ENCODE results near the gene CCDC78. TPM values are rescaled to one million over a fixed set of nuclear protein-coding genes. Genes with fewer than 3 reads are reported as not detected.

The CCDC78 gene
- total and polyA plus RNA-seq, 2 donors, result 0.49 to 0.74 TPM

DNA sequence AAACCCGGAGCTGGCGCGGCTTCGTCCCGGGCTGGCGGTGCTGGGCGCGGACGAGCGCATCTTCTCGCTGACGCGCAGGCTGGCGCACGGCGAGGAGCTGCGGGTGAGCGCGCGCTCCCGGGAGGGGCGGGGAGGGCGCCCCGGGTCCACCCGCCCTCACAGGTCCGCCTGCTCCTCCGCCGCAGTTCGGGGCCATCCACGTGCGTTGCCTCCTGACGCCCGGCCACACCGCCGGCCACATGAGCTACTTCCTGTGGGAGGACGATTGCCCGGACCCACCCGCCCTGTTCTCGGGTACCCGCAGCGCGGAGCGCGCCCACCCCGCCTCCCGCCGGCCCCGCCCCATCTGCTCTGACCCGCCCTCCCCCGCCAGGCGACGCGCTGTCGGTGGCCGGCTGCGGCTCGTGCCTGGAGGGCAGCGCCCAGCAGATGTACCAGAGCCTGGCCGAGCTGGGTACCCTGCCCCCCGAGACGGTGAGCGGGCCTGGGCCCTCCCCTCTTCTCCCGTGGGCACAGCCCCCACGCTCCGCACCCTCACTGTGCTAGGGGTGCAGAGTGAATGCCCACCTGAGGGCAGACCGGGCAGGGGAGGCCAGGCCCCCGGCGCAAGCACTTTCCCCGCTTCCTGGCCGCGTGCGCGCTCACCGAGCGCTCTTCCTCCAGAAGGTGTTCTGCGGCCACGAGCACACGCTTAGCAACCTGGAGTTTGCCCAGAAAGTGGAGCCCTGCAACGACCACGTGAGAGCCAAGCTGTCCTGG lies 2.1 kb upstream of the CCDC78 start:
- no peak for DNase-seq (ENCODE audit: extremely low spot score)
- 1% methylated on average over 80 of the region's 80 CpGs for WGBS
- Histone ChIP-seq H3K4me1 (ENCODE audit: insufficient read depth) (no peaks in the 10 kb centered on the region), H3K27ac (ENCODE audit: low read depth) (no peak overlapping the region), H3K36me3 (ENCODE audit: insufficient read depth) (no peaks in the 10 kb centered on the region), H3K4me3 (ENCODE audit: low read depth, low read length) (peak overlapping the region; percentile 45)

- WGBS, result under 1% methylated on average over 61 of the region's 61 CpGs
- H3K27ac ChIP-seq (ENCODE audit: low read depth), result peak overlapping the region; percentile 12
- H3K4me1 ChIP-seq (ENCODE audit: insufficient read depth), result no peaks in the 10 kb centered on the region
- peak overlapping the region; percentile 45 for H3K4me3 ChIP-seq (ENCODE audit: low read depth, low read length)
- DNase-seq (ENCODE audit: extremely low spot score), result no peak
- no peaks in the 10 kb centered on the region for H3K36me3 ChIP-seq (ENCODE audit: insufficient read depth)
Observed at GRCh38 chr16:727291-727977, 1.2 kb upstream of the CCDC78 start.

GRCh38 chr16:726188-726437 lies 130 bp downstream of the CCDC78 start:
- no peaks in the 10 kb centered on the region for H3K4me1 ChIP-seq (ENCODE audit: insufficient read depth)
- H3K36me3 ChIP-seq (ENCODE audit: insufficient read depth), result no peaks in the 10 kb centered on the region
- WGBS, result 14% methylated on average over 9 of the region's 9 CpGs
- no peak overlapping the region for H3K27ac ChIP-seq (ENCODE audit: low read depth)
- DNase-seq (ENCODE audit: extremely low spot score), result no peak
- H3K4me3 ChIP-seq (ENCODE audit: low read depth, low read length), result no peak overlapping the region

DNA sequence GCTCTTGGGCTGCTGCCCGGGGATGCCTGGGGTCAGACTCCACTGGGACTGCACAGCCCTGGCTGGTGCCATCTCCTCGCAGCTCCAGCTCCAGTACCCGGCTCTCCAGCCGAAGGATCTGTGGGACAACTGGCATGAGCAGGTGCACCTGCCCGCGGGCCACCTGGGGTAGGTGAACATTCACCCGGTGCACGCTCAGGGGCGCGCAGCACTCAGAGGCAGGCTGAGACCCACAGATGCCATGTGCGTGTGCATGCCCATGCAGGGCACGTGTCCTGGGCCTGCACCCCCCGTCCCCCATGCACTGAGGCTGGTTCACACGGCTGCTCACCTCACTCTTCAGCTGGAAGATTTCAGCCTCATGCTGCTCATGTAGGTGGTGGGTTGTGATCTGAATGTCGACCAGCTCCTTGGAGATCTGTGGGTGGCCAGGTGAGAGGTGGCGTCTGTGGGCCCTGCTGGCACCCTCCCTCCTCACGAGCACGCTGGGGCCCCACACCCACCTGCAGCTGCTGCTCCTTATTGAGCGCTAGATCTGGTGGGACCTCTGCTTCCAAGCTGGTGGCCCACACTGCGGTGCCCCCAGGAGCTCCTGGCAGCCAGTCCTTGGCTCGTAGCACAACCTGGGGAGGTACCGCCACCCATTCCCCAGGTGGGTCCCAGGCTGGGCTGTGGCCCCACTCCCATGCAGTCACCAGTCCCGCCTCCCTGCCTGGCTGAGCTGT lies 618 bp downstream of the CCDC78 start:
- Histone ChIP-seq H3K4me1 (ENCODE audit: insufficient read depth) (no peaks in the 10 kb centered on the region), H3K36me3 (ENCODE audit: insufficient read depth) (no peaks in the 10 kb centered on the region), H3K4me3 (ENCODE audit: low read depth, low read length) (no peak overlapping the region), H3K27ac (ENCODE audit: low read depth) (no peak overlapping the region)
- 78% methylated on average over 23 of the region's 23 CpGs for WGBS
- no peak for DNase-seq (ENCODE audit: extremely low spot score)

- no peaks in the 10 kb centered on the region for H3K4me1 ChIP-seq (ENCODE audit: insufficient read depth)
- H3K27ac ChIP-seq (ENCODE audit: low read depth), result no peak overlapping the region
- H3K36me3 ChIP-seq (ENCODE audit: insufficient read depth), result no peaks in the 10 kb centered on the region
- no peak overlapping the region for H3K4me3 ChIP-seq (ENCODE audit: low read depth, low read length)
- WGBS, result 83% methylated on average over 7 of the region's 7 CpGs
- DNase-seq (ENCODE audit: extremely low spot score), result no peak
Observed at GRCh38 chr16:725041-725376, 1.2 kb downstream of the CCDC78 start.

DNA sequence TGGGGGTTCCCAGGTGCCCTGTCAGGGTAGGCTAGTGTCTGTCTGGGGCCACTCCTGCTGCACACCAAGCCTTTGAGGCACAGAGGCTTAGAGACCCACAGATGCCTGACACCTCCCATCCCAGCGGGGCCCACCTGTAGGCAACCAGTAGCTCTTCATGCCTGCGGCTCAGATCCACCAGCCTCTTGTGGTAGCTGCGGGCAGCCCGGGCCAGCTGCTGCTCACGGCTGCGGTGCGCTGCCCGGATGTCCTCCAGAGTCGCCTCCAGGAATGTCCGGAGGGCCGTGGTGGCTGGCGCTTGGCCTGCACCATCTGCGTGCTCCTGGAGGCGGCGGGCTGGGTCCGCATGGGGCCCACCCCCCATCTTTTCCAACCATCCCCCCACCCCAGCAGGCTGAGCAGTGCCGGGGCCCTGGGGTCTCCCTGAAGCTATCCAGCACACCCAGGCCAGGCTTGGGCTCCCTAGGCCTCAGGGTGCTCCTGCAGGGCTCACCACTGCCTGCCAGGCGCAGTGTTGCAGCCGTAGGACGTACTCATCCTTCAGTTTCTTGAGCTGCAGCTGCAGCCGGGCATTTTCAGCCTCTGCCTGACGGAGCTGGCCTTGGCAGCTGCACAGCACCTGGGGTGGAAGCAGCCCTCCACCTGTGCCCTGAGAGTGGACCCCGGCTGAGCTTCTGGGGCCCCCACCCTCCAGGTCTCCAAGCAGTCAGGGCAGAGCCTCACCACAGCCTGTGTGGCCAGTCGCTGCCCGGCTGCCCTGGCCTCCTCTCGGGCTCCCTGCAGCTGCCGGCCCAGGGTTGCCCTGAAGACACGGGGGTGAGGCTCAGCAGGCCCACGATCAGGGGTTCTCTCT lies 1.8 kb downstream of the CCDC78 start:
- no peaks in the 10 kb centered on the region for H3K36me3 ChIP-seq (ENCODE audit: insufficient read depth)
- no peak overlapping the region for H3K27ac ChIP-seq (ENCODE audit: low read depth)
- H3K4me3 ChIP-seq (ENCODE audit: low read depth, low read length), result no peak overlapping the region
- no peak for DNase-seq (ENCODE audit: extremely low spot score)
- 70% methylated on average over 29 of the region's 29 CpGs for WGBS
- H3K4me1 ChIP-seq (ENCODE audit: insufficient read depth), result no peaks in the 10 kb centered on the region

DNA sequence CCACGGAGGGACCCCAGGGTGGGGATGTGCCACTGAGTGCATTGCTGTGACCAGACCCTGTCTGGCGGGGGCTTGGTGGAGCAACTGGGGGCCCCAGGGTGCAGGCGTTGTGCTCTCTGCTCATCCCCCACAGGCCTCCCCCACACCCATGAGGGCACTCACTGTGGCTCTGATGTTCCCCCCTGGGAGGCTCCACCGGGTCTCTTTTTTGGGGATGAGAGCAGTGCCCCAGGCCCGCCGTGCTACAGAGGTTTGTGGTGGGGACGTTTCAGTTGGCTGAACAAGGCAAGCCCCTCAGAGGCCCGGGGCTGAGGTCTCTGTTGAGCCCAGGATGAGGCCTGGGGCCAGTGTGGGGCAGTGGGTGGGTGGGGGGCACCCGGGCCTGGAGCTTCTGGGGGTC lies 2.5 kb downstream of the CCDC78 start:
- Histone ChIP-seq H3K36me3 (ENCODE audit: insufficient read depth) (no peaks in the 10 kb centered on the region), H3K4me1 (ENCODE audit: insufficient read depth) (no peaks in the 10 kb centered on the region), H3K4me3 (ENCODE audit: low read depth, low read length) (no peak overlapping the region), H3K27ac (ENCODE audit: low read depth) (no peak overlapping the region)
- no peak for DNase-seq (ENCODE audit: extremely low spot score)
- WGBS, result 85% methylated on average over 9 of the region's 9 CpGs

- 87% methylated on average over 24 of the region's 24 CpGs for WGBS
- no peak for DNase-seq (ENCODE audit: extremely low spot score)
- Histone ChIP-seq H3K36me3 (ENCODE audit: insufficient read depth) (no peaks in the 10 kb centered on the region), H3K27ac (ENCODE audit: low read depth) (no peak overlapping the region), H3K4me1 (ENCODE audit: insufficient read depth) (no peaks in the 10 kb centered on the region), H3K4me3 (ENCODE audit: low read depth, low read length) (no peak overlapping the region)
Observed at GRCh38 chr16:722835-723633, 3.2 kb downstream of the CCDC78 start.

- no peak overlapping the region for H3K27ac ChIP-seq (ENCODE audit: low read depth)
- no peaks in the 10 kb centered on the region for H3K36me3 ChIP-seq (ENCODE audit: insufficient read depth)
- 85% methylated on average over 51 of the region's 51 CpGs for WGBS
- no peak for DNase-seq (ENCODE audit: extremely low spot score)
- no peaks in the 10 kb centered on the region for H3K4me1 ChIP-seq (ENCODE audit: insufficient read depth)
- peak overlapping the region; percentile 72 for H3K4me3 ChIP-seq (ENCODE audit: low read depth, low read length)
Observed at GRCh38 chr16:721765-722540, 4.3 kb downstream of the CCDC78 start.

DNA sequence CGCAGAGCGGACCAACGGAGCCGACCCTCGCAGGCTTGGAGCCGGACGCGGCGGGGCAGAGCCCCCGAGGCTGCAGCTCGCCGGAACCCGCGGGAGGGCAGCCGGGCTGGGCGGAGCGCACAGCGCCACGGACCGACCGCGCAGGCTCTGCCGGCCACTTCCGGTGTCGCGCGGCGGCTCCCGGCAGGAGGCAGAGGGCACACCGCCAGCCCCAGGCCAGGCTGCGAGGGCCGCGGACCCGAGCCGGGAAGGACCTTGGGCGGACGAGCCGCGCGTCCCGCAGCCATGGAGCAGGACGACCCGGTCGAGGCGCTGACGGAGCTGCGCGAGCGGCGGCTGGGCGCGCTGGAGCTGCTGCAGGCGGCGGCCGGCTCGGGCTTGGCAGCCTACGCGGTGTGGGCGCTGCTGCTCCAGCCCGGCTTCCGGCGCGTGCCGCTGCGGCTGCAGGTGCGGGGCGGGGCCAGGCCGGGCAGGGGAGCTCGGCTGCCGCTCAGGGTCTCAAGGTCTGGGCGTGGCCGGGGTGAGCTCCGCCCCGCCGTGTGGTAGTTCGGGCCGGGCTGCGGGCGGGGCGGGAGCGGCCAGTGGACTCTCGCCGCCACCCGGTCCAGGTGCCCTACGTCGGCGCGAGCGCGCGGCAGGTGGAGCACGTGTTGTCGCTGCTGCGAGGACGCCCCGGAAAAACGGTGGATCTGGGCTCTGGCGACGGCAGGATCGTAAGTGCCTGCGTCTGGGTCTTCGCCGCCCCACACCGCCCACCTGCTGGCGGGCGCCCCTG lies 5.1 kb downstream of the CCDC78 start, which contains the start of gene ANTKMT:
Gene ANTKMT (plus strand): TSS at position 157 of the 775 bp plus-strand sequence. CDS start 129 bp downstream, at position 286.
- no peak for DNase-seq (ENCODE audit: extremely low spot score)
- Histone ChIP-seq H3K27ac (ENCODE audit: low read depth) (peak within 1 kb of the TSS; percentile 83), H3K36me3 (ENCODE audit: insufficient read depth) (no peaks in the 10 kb centered on the region), H3K4me1 (ENCODE audit: insufficient read depth) (no peaks in the 10 kb centered on the region), H3K4me3 (ENCODE audit: low read depth, low read length) (peak within 1 kb of the TSS; percentile 72)
- 6% methylated on average over 106 of the region's 106 CpGs for WGBS

DNA sequence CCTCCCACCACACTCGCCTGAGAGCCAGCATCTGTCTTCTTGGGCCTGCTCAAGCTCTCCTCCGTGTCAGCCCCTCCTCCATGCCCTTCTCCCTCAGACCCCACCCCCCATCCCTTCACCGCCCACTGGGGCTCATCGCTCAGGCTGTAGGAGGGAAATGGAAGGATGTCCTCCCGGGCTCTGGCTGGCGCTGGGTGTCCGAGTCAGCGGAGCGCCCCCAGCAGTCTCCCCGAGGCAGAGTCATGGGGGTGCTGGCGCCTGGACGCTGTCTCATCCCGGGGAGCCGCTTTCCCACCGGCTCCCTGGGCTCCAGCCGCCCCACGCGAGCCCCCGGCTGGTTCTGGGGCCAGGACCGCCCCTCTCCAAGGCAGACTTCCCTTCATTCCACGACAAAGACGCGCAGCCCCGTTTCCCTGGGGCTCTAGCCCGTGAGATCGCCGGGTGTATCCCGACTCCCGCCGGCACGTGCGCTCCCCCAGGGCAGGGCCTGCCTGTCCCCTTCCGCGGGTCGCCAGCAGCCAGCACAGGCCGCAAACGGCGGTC lies 5.7 kb downstream of the CCDC78 start:
- H3K4me3 ChIP-seq (ENCODE audit: low read depth, low read length), result peak overlapping the region; percentile 72
- DNase-seq (ENCODE audit: extremely low spot score), result no peak
- peak overlapping the region; percentile 83 for H3K27ac ChIP-seq (ENCODE audit: low read depth)
- under 1% methylated on average over 38 of the region's 38 CpGs for WGBS
- peaks cover 4% of the 10 kb centered on the region for H3K4me1 ChIP-seq (ENCODE audit: insufficient read depth)
- no peaks in the 10 kb centered on the region for H3K36me3 ChIP-seq (ENCODE audit: insufficient read depth)
